GM23338 (cell line): Measurements from ENCODE around the gene OAS2.

Source experiments
- CREB1 ChIP-seq: fragments of 250-450 bp; sonication (Bioruptor Pico); IDR thresholded peaks from 2 replicates; pipeline ENCODE4 v1.5.0; 2020; ENCODE audit warnings: low read depth, mild to moderate bottlenecking, moderate library complexity
- CTCF ChIP-seq, 2 experiments: fragments of 200-600 bp in 1 of 2; sonication (generic) in 1 of 2; conservative IDR thresholded peaks; 2 replicates each; pipeline versions ENCODE4 v1.5.1 to v1.6.1; 2016 to 2017; ENCODE audit warnings: antibody characterized with exemption in 2 of 2, low read depth in 2 of 2, mild to moderate bottlenecking in 2 of 2, moderate library complexity in 1 of 2
- EZH2 ChIP-seq: fragments of 200-600 bp; sonication (generic); IDR thresholded peaks from one replicate; pipeline ENCODE4 v1.8.0; 2017; ENCODE audit warnings: antibody characterized with exemption, mild to moderate bottlenecking, low read depth; ENCODE audit not compliant: unreplicated experiment
- EZH2phosphoT487 ChIP-seq: fragments of 200-600 bp; sonication (generic); IDR thresholded peaks from one replicate; pipeline ENCODE4 v1.8.1; 2018; ENCODE audit warnings: antibody characterized with exemption; ENCODE audit not compliant: unreplicated experiment
- POLR2AphosphoS5 ChIP-seq: IDR thresholded peaks from 2 replicates; pipeline ENCODE4 v1.6.1; 2016; ENCODE audit warnings: antibody characterized with exemption, low read depth

GRCh38 chr12:113006641-113007040 lies 28.3 kb downstream of the OAS2 start:
- TF ChIP-seq CTCF (conservative IDR thresholded peaks at IDR 0.05; ENCODE audit: low read depth in 2 of 2) (no peak), EZH2phosphoT487 (no peak), EZH2 (no peak), POLR2AphosphoS5 (no peak), CREB1 (CRISPR knock-in tag) (no peak)
